Measurements from ENCODE around the gene PRAMEF4.
"Not testable (repeated sequence)": the region's sequence is repeated elsewhere in the genome, so short reads cannot be mapped to it uniquely, and the experiment has no call there.

The PRAMEF4 gene

GRCh38 chr1:12903793-12904572, 18.0 kb upstream of the PRAMEF4 start:
- H3K4me1 ChIP-seq (ENCODE audit: control insufficient read depth in 2 of 2, insufficient read depth in 1 of 2, low read depth in 1 of 2, low read length in 2 of 2); H3K4me3 ChIP-seq (ENCODE audit: low read length in 2 of 2); H2BK12ac ChIP-seq (ENCODE audit: low read length); H2BK15ac ChIP-seq (ENCODE audit: low read length); H3K9ac ChIP-seq (ENCODE audit: low read depth, low read length, poor library complexity); H2AK5ac ChIP-seq (ENCODE audit: low read depth, low read length); H3K27ac ChIP-seq (replicated peaks; ENCODE audit: low read length); H3K79me1 ChIP-seq (ENCODE audit: low read depth, low read length); H3K4me2 ChIP-seq (ENCODE audit: insufficient read depth, low read length, poor library complexity, severe bottlenecking); H3K18ac ChIP-seq (ENCODE audit: low read length); H4K8ac ChIP-seq (ENCODE audit: low read depth, low read length); H2AFZ ChIP-seq (ENCODE audit: low read length); H3K4ac ChIP-seq (ENCODE audit: low read length); DNase-seq (ENCODE audit: low spot score); H2BK5ac ChIP-seq (ENCODE audit: low read length); H4K91ac ChIP-seq (ENCODE audit: low read depth, low read length, poor library complexity); H3K9me3 ChIP-seq (replicated peaks in 1 of 2; ENCODE audit: control insufficient read depth in 2 of 2, insufficient read depth in 1 of 2, low read depth in 1 of 2, low read length in 2 of 2); H3K36me3 ChIP-seq (replicated peaks in 1 of 2; ENCODE audit: control insufficient read depth in 2 of 2, insufficient read depth in 2 of 2, low read length in 2 of 2); H2BK120ac ChIP-seq (ENCODE audit: low read depth, low read length); H3K14ac ChIP-seq (ENCODE audit: low read length); H3K23ac ChIP-seq (ENCODE audit: low read depth, low read length, poor library complexity); H3K27me3 ChIP-seq (ENCODE audit: control insufficient read depth in 3 of 3, insufficient read depth in 3 of 3, low read depth in 1 of 3, low read length in 3 of 3): not testable (repeated sequence)
- no CpG with 5 or more reads among the region's 5 CpGs for WGBS, 2 donors (ENCODE audit: extremely low coverage in 2 of 2, insufficient read length in 2 of 2, insufficient replicate concordance in 1 of 2)

- H3K36me3 ChIP-seq (replicated peaks in 1 of 2; ENCODE audit: control insufficient read depth in 2 of 2, insufficient read depth in 2 of 2, low read length in 2 of 2); H3K4me1 ChIP-seq (ENCODE audit: control insufficient read depth in 2 of 2, insufficient read depth in 1 of 2, low read depth in 1 of 2, low read length in 2 of 2); H3K4me3 ChIP-seq (ENCODE audit: low read length in 2 of 2); H3K9me3 ChIP-seq (replicated peaks in 1 of 2; ENCODE audit: control insufficient read depth in 2 of 2, insufficient read depth in 1 of 2, low read depth in 1 of 2, low read length in 2 of 2); H2AFZ ChIP-seq (ENCODE audit: low read length); H2AK5ac ChIP-seq (ENCODE audit: low read depth, low read length); H4K8ac ChIP-seq (ENCODE audit: low read depth, low read length); H2BK15ac ChIP-seq (ENCODE audit: low read length); H3K27ac ChIP-seq (replicated peaks; ENCODE audit: low read length); H4K91ac ChIP-seq (ENCODE audit: low read depth, low read length, poor library complexity); H3K23ac ChIP-seq (ENCODE audit: low read depth, low read length, poor library complexity); H2BK5ac ChIP-seq (ENCODE audit: low read length); H3K14ac ChIP-seq (ENCODE audit: low read length); H3K18ac ChIP-seq (ENCODE audit: low read length); H2BK12ac ChIP-seq (ENCODE audit: low read length); H3K9ac ChIP-seq (ENCODE audit: low read depth, low read length, poor library complexity); DNase-seq (ENCODE audit: low spot score); H3K4ac ChIP-seq (ENCODE audit: low read length); H3K27me3 ChIP-seq (ENCODE audit: control insufficient read depth in 3 of 3, insufficient read depth in 3 of 3, low read depth in 1 of 3, low read length in 3 of 3); H3K79me1 ChIP-seq (ENCODE audit: low read depth, low read length); H3K4me2 ChIP-seq (ENCODE audit: insufficient read depth, low read length, poor library complexity, severe bottlenecking); H2BK120ac ChIP-seq (ENCODE audit: low read depth, low read length): not testable (repeated sequence)
Measured at GRCh38 chr1:12899186-12899585, 13.2 kb upstream of the PRAMEF4 start.

- not testable (repeated sequence) for H3K4me3 ChIP-seq (ENCODE audit: low read length in 2 of 2); H3K79me1 ChIP-seq (ENCODE audit: low read depth, low read length); H4K91ac ChIP-seq (ENCODE audit: low read depth, low read length, poor library complexity); H3K14ac ChIP-seq (ENCODE audit: low read length); H3K27ac ChIP-seq (replicated peaks; ENCODE audit: low read length); H2AK5ac ChIP-seq (ENCODE audit: low read depth, low read length); H2AFZ ChIP-seq (ENCODE audit: low read length); H3K18ac ChIP-seq (ENCODE audit: low read length); H4K8ac ChIP-seq (ENCODE audit: low read depth, low read length); H3K9me3 ChIP-seq (replicated peaks in 1 of 2; ENCODE audit: control insufficient read depth in 2 of 2, insufficient read depth in 1 of 2, low read depth in 1 of 2, low read length in 2 of 2); H2BK12ac ChIP-seq (ENCODE audit: low read length); DNase-seq (ENCODE audit: low spot score); H3K4me2 ChIP-seq (ENCODE audit: insufficient read depth, low read length, poor library complexity, severe bottlenecking); H2BK120ac ChIP-seq (ENCODE audit: low read depth, low read length); H3K4ac ChIP-seq (ENCODE audit: low read length); H3K23ac ChIP-seq (ENCODE audit: low read depth, low read length, poor library complexity); H3K36me3 ChIP-seq (replicated peaks in 1 of 2; ENCODE audit: control insufficient read depth in 2 of 2, insufficient read depth in 2 of 2, low read length in 2 of 2); H3K27me3 ChIP-seq (ENCODE audit: control insufficient read depth in 3 of 3, insufficient read depth in 3 of 3, low read depth in 1 of 3, low read length in 3 of 3); H2BK15ac ChIP-seq (ENCODE audit: low read length); H3K4me1 ChIP-seq (ENCODE audit: control insufficient read depth in 2 of 2, insufficient read depth in 1 of 2, low read depth in 1 of 2, low read length in 2 of 2); H2BK5ac ChIP-seq (ENCODE audit: low read length); H3K9ac ChIP-seq (ENCODE audit: low read depth, low read length, poor library complexity)
- WGBS, 2 donors (ENCODE audit: extremely low coverage in 2 of 2, insufficient read length in 2 of 2, insufficient replicate concordance in 1 of 2), result no CpG with 5 or more reads among the region's 1 CpG
Measured at GRCh38 chr1:12898170-12898569, 12.2 kb upstream of the PRAMEF4 start, which contains the start of gene PRAMEF10. PRAMEF10 (minus strand) TSS chr1:12898270; CDS start chr1:12895847, 2,423 bp downstream.

GRCh38 chr1:12878453-12878852, 7.5 kb downstream of the PRAMEF4 start:
- H4K8ac ChIP-seq (ENCODE audit: low read depth, low read length); H2AFZ ChIP-seq (ENCODE audit: low read length); H3K18ac ChIP-seq (ENCODE audit: low read length); H2AK5ac ChIP-seq (ENCODE audit: low read depth, low read length); H3K23ac ChIP-seq (ENCODE audit: low read depth, low read length, poor library complexity); H3K27ac ChIP-seq (replicated peaks; ENCODE audit: low read length); H3K4me3 ChIP-seq (ENCODE audit: low read length in 2 of 2); H3K79me1 ChIP-seq (ENCODE audit: low read depth, low read length); DNase-seq (ENCODE audit: low spot score); H3K9me3 ChIP-seq (replicated peaks in 1 of 2; ENCODE audit: control insufficient read depth in 2 of 2, insufficient read depth in 1 of 2, low read depth in 1 of 2, low read length in 2 of 2); H3K27me3 ChIP-seq (ENCODE audit: control insufficient read depth in 3 of 3, insufficient read depth in 3 of 3, low read depth in 1 of 3, low read length in 3 of 3); H2BK15ac ChIP-seq (ENCODE audit: low read length); H3K4me2 ChIP-seq (ENCODE audit: insufficient read depth, low read length, poor library complexity, severe bottlenecking); H3K14ac ChIP-seq (ENCODE audit: low read length); H2BK5ac ChIP-seq (ENCODE audit: low read length); H3K36me3 ChIP-seq (replicated peaks in 1 of 2; ENCODE audit: control insufficient read depth in 2 of 2, insufficient read depth in 2 of 2, low read length in 2 of 2); H3K4me1 ChIP-seq (ENCODE audit: control insufficient read depth in 2 of 2, insufficient read depth in 1 of 2, low read depth in 1 of 2, low read length in 2 of 2); H4K91ac ChIP-seq (ENCODE audit: low read depth, low read length, poor library complexity); H3K4ac ChIP-seq (ENCODE audit: low read length); H2BK120ac ChIP-seq (ENCODE audit: low read depth, low read length); H2BK12ac ChIP-seq (ENCODE audit: low read length); H3K9ac ChIP-seq (ENCODE audit: low read depth, low read length, poor library complexity): not testable (repeated sequence)
- WGBS, 2 donors (ENCODE audit: extremely low coverage in 2 of 2, insufficient read length in 2 of 2, insufficient replicate concordance in 1 of 2), result no CpG with 5 or more reads among the region's 4 CpGs
